Activated CD8-positive, alpha-beta memory T cell treated with anti-CD3 and anti-CD28 coated beads, Interleukin-2, amount 50 U/mL, for 24 hours (primary cell): Measurements from ENCODE around the gene PPP1R16B.
"Not testable (repeated sequence)": the region's sequence is repeated elsewhere in the genome, so short reads cannot be mapped to it uniquely, and the experiment has no call there.

Source experiments
- DNase-seq: peaks from one replicate; pipeline ENCODE4 v3.0.0-alpha.2; 2020; ENCODE audit errors: extremely low read depth

The PPP1R16B gene

GRCh38 chr20:38853759-38854158 lies 48.3 kb downstream of the PPP1R16B start:
- no peak for DNase-seq

- no peak for DNase-seq
These were observed 49.2 kb downstream of the PPP1R16B start for GRCh38 chr20:38854654-38855066.

GRCh38 chr20:38855356-38855755 lies 49.9 kb downstream of the PPP1R16B start:
- DNase-seq: no peak

GRCh38 chr20:38856570-38856969 lies 51.1 kb downstream of the PPP1R16B start:
- no peak for DNase-seq

GRCh38 chr20:38857703-38858102 lies 52.2 kb downstream of the PPP1R16B start:
- DNase-seq: no peak

- DNase-seq: no peak
These were observed 53.7 kb downstream of the PPP1R16B start for GRCh38 chr20:38859070-38859690.

GRCh38 chr20:38859857-38860256 lies 54.4 kb downstream of the PPP1R16B start:
- not testable (repeated sequence) for DNase-seq

GRCh38 chr20:38861071-38861401 lies 55.5 kb downstream of the PPP1R16B start:
- no peak for DNase-seq

GRCh38 chr20:38862226-38862625 lies 56.7 kb downstream of the PPP1R16B start:
- no peak for DNase-seq

- DNase-seq: no peak
These were observed 57.7 kb downstream of the PPP1R16B start for GRCh38 chr20:38863024-38863851.

- no peak for DNase-seq
These were observed 59.2 kb downstream of the PPP1R16B start for GRCh38 chr20:38864662-38865061.

- DNase-seq: no peak
These were observed 61.0 kb downstream of the PPP1R16B start for GRCh38 chr20:38866265-38867061.

GRCh38 chr20:38867062-38867359 lies 61.5 kb downstream of the PPP1R16B start:
- no peak for DNase-seq

GRCh38 chr20:38870733-38871559 lies 65.4 kb downstream of the PPP1R16B start:
- DNase-seq: no peak

GRCh38 chr20:38871560-38871953 lies 66.1 kb downstream of the PPP1R16B start:
- no peak for DNase-seq

- no peak for DNase-seq
These were observed 66.5 kb downstream of the PPP1R16B start for GRCh38 chr20:38872036-38872435.

- no peak for DNase-seq
These were observed 67.1 kb downstream of the PPP1R16B start for GRCh38 chr20:38872491-38873049.

- DNase-seq: peak; percentile 82
These were observed 67.6 kb downstream of the PPP1R16B start for GRCh38 chr20:38873050-38873581.

GRCh38 chr20:38874460-38875174 lies 69.1 kb downstream of the PPP1R16B start:
- no peak for DNase-seq

- DNase-seq: no peak
These were observed 69.9 kb downstream of the PPP1R16B start for GRCh38 chr20:38875175-38875993.
